ENCODE results near the gene EEF1AKMT4.

EEF1AKMT4 gene

DNA sequence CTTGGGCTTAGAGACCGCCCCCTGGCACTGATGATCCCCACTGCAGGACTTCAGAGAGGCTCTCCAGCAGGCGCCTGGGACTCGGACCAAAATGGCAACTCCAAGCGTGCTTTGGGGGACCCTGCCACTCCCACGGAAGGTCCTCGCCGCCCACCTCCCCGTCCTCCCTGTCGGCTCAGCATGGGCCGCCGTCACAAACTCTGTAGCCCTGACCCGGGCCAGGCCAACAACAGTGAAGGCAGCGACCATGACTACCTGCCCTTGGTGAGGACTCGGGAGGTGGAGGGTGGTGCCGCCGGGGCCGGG, 8.4 kb upstream of the EEF1AKMT4 start:
- Histone ChIP-seq H3K4me2 (ENCODE audit: low read depth, low read length, poor library complexity, severe bottlenecking) (no peak overlapping the region), H3K4me3 (ENCODE audit: low read length, poor library complexity, severe bottlenecking) (no peak overlapping the region), H3K4me1 (ENCODE audit: insufficient read depth, low read length, poor library complexity, severe bottlenecking) (no peaks in the 10 kb centered on the region), H4K20me1 (ENCODE audit: insufficient read depth, low read length, poor library complexity, severe bottlenecking) (peaks cover 3% of the 10 kb centered on the region), H3K27me3 (ENCODE audit: insufficient read depth, low read length, poor library complexity, severe bottlenecking) (no peaks in the 10 kb centered on the region), H3K9me2 (replicated peaks; ENCODE audit: low read depth, low read length) (no peaks in the 10 kb centered on the region), H2AFZ (ENCODE audit: low read length) (no peak overlapping the region), H3K79me2 (ENCODE audit: insufficient read depth, low read length) (no peaks in the 10 kb centered on the region), H3K36me3 (ENCODE audit: insufficient read depth, low read length) (peaks cover 33% of the 10 kb centered on the region; the same call in 1 of the 2 replicates), H3F3A (ENCODE audit: low read depth) (no peaks in the 10 kb centered on the region), H3K9ac (ENCODE audit: low read depth, low read length, poor library complexity, severe bottlenecking) (no peak overlapping the region), H3K9me3 (ENCODE audit: insufficient read depth, low read depth, low read length) (no peaks in the 10 kb centered on the region)
- TF ChIP-seq EZH2phosphoT487 (IDR thresholded peaks at IDR 0.05; ENCODE audit: borderline replicate concordance) = no peak

DNA sequence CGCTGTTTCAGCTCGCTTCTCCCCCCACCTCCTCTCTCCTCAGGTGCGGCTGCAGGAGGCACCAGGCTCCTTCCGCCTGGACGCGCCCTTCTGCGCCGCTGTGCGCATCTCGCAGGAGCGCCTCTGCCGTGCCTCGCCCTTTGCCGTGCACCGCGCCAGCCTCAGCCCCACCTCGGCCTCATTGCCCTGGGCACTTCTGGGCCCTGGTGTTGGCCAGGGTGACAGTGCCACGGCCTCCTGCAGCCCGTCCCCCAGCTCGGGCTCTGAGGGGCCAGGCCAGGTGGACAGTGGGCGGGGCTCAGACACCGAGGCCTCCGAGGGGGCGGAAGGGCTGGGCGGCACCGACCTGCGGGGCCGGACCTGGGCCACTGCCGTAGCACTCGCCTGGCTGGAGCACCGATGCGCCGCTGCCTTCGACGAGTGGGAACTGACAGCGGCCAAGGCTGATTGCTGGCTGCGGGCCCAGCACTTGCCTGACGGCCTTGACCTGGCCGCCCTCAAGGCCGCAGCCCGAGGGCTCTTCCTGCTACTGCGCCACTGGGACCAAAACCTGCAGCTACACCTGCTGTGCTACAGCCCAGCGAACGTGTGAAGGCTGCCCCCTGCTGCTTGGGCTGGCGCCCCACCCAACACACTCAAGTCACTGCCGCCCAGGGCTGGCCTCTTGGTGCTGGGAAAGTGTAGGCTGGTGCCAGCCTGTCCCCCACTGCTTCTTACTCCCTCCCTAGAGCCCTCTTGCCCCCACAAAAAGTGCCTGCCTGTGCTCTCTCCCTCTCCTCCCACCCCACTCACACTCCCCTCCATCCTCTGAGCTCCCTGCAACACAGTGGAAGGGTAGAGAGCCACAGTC, 7.8 kb upstream of the EEF1AKMT4 start:
- H3K79me2 ChIP-seq (ENCODE audit: insufficient read depth, low read length) = no peaks in the 10 kb centered on the region; the same call in 1 of the 2 replicates
- no peaks in the 10 kb centered on the region for H3K4me1 ChIP-seq (ENCODE audit: insufficient read depth, low read length, poor library complexity, severe bottlenecking)
- TF ChIP-seq, protein P1, sequence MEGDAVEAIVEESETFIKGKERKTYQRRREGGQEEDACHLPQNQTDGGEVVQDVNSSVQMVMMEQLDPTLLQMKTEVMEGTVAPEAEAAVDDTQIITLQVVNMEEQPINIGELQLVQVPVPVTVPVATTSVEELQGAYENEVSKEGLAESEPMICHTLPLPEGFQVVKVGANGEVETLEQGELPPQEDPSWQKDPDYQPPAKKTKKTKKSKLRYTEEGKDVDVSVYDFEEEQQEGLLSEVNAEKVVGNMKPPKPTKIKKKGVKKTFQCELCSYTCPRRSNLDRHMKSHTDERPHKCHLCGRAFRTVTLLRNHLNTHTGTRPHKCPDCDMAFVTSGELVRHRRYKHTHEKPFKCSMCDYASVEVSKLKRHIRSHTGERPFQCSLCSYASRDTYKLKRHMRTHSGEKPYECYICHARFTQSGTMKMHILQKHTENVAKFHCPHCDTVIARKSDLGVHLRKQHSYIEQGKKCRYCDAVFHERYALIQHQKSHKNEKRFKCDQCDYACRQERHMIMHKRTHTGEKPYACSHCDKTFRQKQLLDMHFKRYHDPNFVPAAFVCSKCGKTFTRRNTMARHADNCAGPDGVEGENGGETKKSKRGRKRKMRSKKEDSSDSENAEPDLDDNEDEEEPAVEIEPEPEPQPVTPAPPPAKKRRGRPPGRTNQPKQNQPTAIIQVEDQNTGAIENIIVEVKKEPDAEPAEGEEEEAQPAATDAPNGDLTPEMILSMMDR (conservative IDR thresholded peaks at IDR 0.05; ENCODE audit: low read length) = peak; percentile 38; the same call in 1 of the 2 replicates
- no peak for TF ChIP-seq EZH2phosphoT487 (IDR thresholded peaks at IDR 0.05; ENCODE audit: borderline replicate concordance)
- H3K9me2 ChIP-seq (replicated peaks; ENCODE audit: low read depth, low read length) = no peaks in the 10 kb centered on the region
- no peaks in the 10 kb centered on the region for H3K27me3 ChIP-seq (ENCODE audit: insufficient read depth, low read length, poor library complexity, severe bottlenecking)
- H3K9me3 ChIP-seq (ENCODE audit: insufficient read depth, low read depth, low read length) = no peaks in the 10 kb centered on the region
- no peak overlapping the region for H3K9ac ChIP-seq (ENCODE audit: low read depth, low read length, poor library complexity, severe bottlenecking)
- peaks cover 33% of the 10 kb centered on the region; the same call in 1 of the 2 replicates for H3K36me3 ChIP-seq (ENCODE audit: insufficient read depth, low read length)
- peaks cover 4% of the 10 kb centered on the region for H4K20me1 ChIP-seq (ENCODE audit: insufficient read depth, low read length, poor library complexity, severe bottlenecking)
- no peak overlapping the region for H3K4me2 ChIP-seq (ENCODE audit: low read depth, low read length, poor library complexity, severe bottlenecking)
- H3F3A ChIP-seq (ENCODE audit: low read depth) = no peaks in the 10 kb centered on the region
- H3K4me3 ChIP-seq (ENCODE audit: low read length, poor library complexity, severe bottlenecking) = no peak overlapping the region
- no peak overlapping the region for H2AFZ ChIP-seq (ENCODE audit: low read length)

DNA sequence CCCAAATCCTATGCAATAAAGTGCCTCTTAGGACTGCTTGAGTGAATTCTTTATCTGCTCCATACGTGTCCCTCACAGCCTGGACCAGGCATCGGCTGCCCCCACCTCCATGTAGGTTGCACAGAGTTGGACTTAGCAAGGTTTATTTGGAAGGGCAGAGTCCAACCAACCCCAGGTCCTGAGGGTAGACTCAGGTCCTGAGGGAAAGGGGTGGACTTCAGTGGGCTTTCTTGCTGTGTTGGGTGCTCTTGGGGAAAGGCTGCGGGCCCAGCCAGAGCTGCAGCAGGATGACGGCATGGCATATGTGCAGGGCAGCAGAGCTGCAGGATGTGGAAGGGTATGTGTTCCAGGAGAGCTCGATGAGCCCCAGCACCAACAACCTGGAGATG, 7.2 kb upstream of the EEF1AKMT4 start:
- no peaks in the 10 kb centered on the region for H3F3A ChIP-seq (ENCODE audit: low read depth)
- H3K4me3 ChIP-seq (ENCODE audit: low read length, poor library complexity, severe bottlenecking) = no peak overlapping the region
- H3K9me3 ChIP-seq (ENCODE audit: insufficient read depth, low read depth, low read length) = no peaks in the 10 kb centered on the region
- H3K27me3 ChIP-seq (ENCODE audit: insufficient read depth, low read length, poor library complexity, severe bottlenecking) = no peaks in the 10 kb centered on the region
- peaks cover 4% of the 10 kb centered on the region for H4K20me1 ChIP-seq (ENCODE audit: insufficient read depth, low read length, poor library complexity, severe bottlenecking)
- H3K4me1 ChIP-seq (ENCODE audit: insufficient read depth, low read length, poor library complexity, severe bottlenecking) = no peaks in the 10 kb centered on the region
- TF ChIP-seq, protein P1 (conservative IDR thresholded peaks at IDR 0.05; ENCODE audit: low read length) = no peak
- no peak for TF ChIP-seq EZH2phosphoT487 (IDR thresholded peaks at IDR 0.05; ENCODE audit: borderline replicate concordance)
- no peaks in the 10 kb centered on the region for H3K9me2 ChIP-seq (replicated peaks; ENCODE audit: low read depth, low read length)
- H3K4me2 ChIP-seq (ENCODE audit: low read depth, low read length, poor library complexity, severe bottlenecking) = no peak overlapping the region
- peaks cover 5% of the 10 kb centered on the region; the same call in 1 of the 2 replicates for H3K79me2 ChIP-seq (ENCODE audit: insufficient read depth, low read length)
- no peak overlapping the region for H2AFZ ChIP-seq (ENCODE audit: low read length)
- H3K9ac ChIP-seq (ENCODE audit: low read depth, low read length, poor library complexity, severe bottlenecking) = no peak overlapping the region
- H3K36me3 ChIP-seq (ENCODE audit: insufficient read depth, low read length) = peaks cover 33% of the 10 kb centered on the region; the same call in 1 of the 2 replicates

All from Loucy (cell line).